ENCODE measurements around the gene WWC1.

Gene WWC1

DNA sequence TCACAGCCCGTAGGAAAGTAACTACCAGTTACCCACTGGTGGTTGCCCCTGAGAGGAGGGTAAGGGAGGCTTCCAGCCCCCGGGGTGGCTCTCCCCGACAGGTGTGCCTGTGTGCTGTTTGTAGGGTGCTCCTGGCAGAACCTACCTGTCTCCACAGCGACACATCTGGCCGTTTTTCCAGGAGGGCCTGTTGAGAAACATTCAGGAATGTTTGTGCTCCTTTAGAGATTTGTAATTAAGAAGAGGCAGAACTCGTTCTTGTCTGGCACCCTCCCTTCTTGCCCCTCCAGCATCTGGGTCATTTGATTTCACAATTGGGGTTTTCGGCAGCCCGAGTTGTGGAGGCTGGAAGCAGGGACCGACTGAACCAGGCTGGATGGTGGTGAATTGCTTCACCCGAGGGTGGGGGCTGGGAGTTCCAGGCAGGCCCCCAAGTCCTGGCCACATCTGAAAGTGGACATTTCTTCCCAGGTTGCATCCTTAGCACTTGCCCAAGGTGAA, 74.2 kb downstream of the WWC1 start:
- no peak for DNase-seq

DNA sequence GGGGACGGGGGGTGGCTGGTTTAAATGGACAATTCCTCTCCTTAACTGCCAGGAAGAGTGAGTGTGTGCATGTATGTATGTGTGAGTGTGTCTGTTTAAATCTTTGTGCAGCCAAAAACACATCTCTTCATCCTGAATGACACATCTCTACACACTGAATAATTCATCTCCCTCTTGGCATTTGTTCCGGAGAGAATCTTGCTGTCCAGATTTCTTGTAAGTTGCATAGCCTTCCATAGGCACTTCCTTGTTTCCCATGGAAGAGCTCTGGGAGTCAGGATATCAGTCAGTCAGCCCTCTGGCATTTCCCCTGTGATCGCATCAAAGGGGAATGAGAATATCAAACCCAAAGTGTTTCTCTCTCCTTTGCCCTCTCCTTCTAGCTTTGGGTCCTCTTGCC, 74.7 kb downstream of the WWC1 start:
- DNase-seq = peak; percentile 96

DNA sequence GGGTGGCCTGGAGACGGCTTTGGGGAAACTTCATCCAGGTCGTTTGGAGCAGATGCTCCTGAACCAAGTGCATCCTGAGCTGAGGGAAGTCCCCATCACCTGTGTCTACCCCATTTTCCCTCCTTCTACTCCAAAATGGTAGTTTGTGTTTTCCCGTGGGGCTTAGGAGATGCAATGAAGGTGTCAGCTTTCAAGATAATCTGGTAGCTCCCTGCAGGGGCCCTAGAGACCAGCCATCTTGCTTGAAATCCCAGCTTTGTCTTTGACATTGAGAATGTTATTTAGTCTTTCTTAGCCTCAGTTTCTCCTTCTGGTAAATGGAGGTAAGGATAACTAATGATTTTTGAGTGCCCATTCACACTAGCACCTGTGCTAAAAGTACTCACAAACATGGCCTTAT, 77.4 kb downstream of the WWC1 start:
- no peak for DNase-seq

DNA sequence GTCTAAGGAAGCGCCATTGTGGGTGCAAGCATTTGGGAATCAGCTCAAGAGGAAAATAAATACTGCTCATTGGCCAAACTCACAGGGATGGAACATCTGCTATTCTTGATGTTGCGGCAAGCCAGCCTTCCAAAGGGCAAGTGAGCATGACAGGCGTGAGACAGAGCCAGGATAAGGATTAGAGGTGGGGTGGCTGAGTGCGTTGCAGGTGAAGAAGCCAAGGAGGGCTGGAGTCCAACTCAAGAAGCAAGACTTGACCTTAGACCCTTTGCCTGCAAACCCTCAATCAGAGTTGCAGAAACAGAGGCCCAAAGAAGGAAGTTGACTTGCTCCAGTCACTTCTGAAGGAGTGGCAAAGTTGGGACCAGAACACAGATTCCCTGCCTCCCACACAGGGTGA, 79.4 kb downstream of the WWC1 start:
- DNase-seq = no peak

DNA sequence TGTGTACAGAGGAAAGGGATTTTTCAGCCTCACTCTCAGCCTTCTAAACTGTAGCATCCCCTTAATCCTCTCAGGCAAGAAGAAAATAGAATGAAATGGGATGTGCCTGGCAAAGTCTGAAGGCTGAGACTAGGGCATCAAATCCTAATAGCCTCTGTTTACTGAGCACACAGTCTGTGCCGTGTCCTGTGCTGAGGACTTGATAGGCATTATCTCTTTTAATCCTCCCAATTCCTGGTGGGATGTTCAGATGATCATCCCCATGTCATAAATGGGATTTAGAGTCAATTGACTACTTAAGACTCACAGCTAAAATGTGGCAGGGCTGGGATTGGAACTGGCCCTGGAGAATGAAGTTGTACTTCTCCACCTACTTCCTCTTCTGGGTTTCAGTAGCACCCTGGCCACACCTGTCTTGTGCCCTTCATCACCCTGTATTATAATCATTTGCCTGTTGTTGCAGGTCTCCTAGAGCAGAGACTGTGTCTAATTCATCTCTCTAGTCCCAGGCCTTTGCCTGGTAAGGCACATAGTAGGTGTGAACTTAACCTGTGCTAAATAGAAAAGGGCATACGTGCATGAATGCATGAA, 81.0 kb downstream of the WWC1 start:
- no peak for DNase-seq

DNA sequence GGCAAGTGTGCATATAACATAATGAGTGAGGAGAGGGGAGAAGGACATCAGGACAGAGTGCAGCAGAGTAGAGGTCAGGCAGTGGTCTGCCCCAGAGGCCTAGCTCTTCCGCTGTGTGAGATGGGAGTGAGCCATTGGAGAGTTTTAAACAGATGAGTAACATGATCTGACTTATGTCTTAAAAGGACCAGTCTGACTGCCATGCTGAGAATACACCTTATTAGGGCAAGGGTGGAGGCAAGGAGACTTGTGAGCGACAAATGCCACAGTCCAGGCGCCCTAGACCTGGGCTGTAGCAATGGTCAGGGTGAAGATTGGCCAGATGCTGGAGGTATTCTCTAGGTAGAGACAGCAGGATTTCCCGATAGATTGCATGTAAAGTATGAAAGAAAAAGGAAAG, 83.1 kb downstream of the WWC1 start:
- no peak for DNase-seq

DNA sequence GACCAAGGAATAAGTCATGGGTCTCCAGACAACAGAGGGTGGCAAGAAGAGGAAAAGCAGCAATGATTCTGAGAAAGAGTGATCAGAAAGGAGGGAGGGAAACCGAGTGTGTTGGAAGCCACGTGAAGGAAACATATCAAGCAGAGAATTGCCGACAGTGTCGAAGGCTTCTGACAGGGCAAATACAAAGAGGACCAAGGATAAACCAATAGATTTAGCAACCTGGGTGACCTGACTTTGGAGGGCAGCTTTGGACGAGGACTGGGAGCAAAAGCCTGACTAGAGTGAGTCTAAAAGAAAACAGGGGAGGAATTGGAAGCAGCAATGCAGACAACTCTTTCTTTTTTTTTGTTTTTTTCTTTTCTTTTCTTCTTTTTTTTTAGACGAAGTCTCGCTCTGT, 83.8 kb downstream of the WWC1 start:
- no peak for DNase-seq

DNA sequence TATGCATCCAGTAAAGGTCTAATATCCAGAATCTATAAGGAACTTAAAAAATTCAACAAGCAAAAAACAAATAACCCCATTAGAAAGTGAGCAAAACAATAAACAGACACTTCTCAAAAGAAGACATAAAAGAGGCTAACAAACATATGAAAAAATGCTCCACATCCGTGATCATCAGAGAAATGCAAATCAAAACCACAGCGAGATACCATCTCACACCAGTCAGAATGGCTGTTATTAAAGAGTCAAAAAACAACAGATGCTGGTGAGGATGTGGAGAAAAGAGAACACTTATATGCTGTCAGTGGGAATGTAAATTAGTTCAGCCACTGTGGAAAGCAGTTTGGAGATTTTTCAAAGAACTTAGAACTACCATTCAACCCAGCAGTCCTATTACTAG, 86.1 kb downstream of the WWC1 start:
- DNase-seq = no peak

DNA sequence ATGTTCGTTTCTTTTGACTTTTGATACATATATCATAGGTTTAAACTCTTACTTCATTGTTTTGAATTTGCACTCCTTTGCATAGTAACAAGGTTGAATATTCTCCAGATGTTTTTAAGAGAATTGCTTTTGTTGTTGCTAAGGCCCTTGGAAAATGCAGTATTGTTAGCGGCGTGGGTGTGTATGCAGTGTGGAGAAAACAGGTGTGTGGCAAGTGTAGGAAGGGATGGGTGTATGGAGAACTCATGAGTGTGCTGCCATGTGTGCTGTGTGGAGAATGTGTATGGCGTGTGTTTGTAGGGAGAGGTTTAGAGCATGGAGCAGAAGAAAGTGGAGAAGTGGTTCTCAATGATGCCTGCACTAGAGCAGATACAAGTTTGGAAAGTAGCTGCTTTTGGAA, 87.3 kb downstream of the WWC1 start:
- no peak for DNase-seq

DNA sequence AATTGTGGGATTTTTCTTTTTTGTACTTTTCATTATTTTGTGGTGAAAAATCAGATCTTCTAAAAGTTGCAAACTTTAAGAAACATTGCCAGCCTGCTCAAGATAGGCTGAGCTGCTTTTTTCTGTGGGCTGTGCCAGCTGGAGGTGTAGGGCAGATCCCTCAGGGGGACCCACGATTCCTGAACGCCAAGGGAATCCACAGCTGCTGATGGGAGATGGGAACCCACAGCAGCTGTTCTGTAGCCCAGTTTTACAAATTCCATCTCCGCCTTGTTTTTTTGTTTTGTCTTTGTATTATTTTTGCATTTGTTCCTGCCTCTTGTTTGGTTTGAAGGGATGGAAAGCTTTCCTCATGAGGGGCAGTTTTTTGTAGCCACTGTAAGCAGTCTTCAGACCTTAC, 91.0 kb downstream of the WWC1 start:
- DNase-seq = no peak

DNA sequence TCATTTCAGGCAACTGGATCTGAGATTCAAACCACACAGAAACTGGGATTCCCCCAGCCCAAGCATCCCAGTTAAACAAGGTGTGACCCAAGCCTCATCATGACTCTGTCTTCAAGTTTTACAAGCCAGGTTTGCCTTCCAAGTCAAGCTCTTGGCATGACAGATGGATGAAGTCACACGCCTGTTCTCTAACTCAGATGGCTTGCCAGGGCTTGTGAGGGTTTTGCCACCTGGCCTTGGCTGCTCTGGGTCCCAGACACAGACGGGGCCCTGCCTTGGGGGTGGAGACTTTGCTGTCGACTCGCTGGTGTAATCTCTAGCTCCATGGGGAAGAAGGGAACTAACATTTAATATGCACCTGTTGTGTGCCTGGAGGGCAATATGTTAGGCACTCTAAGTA, 99.0 kb downstream of the WWC1 start:
- no peak for DNase-seq

DNA sequence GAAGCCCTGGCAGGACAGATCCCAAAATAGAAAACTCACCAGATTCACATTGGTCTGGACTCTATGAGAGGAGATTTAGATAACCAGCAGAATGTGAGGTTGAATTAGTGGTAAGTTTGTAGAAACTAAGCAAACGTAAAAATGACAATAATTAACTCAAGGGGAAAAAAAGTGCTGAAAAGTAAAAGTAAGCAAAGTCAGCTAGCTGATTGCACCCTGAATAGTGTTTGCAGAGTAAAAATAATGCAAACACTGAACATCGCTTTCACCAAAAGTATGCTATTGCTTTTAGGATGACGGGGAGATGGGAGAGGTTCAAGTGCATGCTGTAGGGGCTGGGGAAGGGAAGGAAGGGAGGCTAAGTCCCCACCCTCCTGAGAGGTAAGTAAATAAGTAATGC, 102.3 kb downstream of the WWC1 start:
- no peak for DNase-seq

DNA sequence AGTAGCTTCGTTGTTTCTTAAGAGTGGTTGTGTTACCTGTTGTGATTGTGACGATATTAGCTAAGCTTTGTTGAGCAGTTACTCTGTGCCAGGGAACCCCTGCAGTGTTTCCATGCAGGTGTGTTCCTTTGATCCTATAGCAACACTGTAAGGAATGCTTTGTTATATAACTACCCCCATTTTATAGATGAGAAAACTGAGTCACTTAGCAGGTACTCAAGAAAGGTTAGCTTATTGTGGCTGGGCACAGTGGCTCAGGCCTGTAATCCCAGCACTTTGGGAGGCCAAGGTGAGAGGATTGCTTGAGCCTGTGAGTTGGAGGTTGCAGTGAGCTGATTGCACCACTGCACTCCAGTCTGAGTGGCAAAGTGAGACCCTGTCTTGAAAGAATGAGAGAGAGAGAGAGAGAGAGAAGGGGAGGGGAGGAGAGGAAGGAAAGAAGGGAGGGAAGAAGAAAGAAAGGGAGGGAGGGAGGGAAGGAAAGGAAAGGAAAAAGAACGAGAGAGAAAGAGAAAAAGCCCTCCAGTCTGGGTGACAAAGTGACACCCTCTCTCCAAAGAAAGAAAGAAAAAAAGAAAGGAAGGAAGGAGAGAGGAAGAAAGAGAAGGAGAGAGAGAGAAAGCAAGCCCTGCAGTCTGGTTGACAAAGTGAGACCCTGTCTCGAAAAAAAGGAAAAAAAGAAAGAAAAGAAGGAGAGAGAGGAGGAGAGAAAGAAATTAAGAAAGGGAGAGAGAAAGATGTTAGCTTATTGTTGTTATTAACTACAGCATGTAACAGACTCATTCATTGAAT, 109.2 kb downstream of the WWC1 start:
- no peak for DNase-seq

DNA sequence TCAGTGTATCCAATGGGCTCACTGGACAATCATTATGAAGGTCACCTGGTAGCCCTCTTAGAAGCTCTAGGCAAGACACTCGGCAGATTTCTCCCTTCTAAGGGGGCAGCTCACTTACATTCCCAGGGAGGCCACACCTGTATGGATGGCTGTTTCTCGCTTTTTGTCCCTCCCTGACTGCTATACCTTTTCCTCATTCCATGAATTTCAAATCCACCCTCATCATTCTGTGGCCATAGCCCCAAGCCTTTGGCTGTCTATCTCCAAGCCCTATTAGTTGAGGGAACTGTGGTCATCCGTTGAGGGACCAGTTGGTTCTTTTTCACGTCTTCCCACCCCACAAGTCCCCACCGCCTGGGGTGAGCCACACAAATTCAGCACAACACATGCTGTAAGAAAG, 109.8 kb downstream of the WWC1 start:
- DNase-seq = no peak

DNA sequence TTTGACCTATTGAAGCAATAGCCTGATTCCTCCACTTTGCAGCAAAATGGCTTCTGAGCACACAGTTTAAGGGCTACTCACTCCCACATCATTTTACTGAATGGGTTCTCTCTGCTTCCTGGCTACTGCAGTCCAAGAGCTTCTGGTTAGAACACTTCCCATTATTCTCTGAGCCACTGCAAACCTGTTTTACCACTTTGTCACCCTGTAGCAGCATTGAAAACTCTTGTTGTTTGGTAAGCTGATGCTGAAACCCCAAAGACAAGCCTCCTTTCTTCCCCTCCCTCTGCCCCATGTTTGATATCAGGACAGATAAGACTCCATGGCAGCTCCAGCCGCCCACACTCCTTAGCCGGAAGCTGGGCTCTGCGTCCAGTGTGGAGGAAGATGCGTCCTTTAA, 110.4 kb downstream of the WWC1 start:
- no peak for DNase-seq

DNA sequence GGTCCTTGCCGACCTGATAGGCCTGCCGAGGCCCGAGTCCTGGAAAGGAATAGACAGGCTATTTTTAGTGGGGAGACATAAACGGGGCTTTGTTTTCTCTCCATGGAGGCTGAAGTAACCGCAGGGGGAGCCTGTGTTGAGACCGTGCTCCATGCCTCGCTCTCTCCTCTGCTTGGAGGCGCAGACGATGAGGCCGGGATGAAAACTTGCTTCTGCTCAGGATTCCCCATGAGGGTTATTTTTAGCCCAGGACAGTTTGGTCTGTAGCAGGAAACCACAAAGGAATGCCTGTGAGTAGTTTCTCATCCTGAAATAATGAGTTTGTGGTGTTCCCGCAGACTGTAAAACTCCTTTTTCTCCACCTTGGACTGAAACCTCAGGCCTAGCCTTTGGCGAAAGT, 112.9 kb downstream of the WWC1 start:
- DNase-seq = peak; percentile 93

DNA sequence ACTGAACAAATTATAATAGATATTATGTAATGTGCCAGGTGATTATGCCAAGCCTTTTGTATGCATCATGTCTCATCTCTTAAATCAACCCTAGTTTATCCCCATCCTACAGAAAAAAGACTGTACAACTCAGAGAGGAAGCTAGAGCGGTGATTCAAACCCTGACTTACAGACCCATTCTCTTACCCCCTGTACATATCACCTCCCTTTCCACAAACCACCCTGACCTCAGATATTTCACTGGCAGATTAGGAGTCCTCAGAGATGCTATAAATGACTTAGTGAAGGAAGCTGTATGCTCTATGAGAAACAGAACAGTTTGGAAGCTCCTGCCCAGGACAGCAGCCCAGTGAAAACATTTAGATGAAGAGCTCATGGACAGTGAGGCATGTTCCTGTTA, 115.8 kb downstream of the WWC1 start:
- peak; percentile 38 for DNase-seq

DNA sequence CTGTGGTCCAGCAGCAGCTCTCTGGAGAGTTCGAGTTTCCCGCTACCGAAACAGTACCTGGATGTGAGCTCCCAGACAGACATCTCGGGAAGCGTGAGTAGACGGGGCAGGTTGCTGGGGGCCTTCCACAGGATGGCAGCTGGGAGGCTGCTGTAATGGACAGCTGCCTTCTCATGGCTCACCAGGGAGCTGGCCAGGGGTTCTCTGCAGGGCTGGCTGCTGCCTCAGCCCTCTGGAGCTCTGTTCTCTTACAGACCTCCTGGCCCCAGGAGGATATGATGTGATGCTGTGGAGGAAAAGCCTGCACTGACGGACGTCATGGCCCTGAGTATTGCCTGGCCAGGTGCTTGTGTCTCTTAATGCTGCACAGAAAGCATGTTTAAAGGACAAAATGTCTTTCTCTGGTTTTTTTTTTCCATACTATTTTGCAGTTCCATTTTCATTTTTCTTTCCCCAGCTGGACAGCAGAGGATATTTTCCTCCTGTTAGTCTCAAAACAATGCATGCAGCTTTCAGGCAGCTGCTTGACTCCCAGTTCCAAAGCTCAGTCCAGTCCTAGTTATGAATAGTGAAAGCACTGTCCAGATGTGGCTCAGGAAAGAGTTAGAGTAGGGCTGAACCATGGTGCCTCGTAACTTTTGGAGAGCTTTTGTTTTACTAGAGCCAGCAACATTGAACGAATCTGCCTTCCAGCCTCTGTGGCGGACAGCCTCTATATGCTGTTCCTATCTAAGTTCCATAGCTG, 117.3 kb downstream of the WWC1 start:
- DNase-seq = no peak

DNA sequence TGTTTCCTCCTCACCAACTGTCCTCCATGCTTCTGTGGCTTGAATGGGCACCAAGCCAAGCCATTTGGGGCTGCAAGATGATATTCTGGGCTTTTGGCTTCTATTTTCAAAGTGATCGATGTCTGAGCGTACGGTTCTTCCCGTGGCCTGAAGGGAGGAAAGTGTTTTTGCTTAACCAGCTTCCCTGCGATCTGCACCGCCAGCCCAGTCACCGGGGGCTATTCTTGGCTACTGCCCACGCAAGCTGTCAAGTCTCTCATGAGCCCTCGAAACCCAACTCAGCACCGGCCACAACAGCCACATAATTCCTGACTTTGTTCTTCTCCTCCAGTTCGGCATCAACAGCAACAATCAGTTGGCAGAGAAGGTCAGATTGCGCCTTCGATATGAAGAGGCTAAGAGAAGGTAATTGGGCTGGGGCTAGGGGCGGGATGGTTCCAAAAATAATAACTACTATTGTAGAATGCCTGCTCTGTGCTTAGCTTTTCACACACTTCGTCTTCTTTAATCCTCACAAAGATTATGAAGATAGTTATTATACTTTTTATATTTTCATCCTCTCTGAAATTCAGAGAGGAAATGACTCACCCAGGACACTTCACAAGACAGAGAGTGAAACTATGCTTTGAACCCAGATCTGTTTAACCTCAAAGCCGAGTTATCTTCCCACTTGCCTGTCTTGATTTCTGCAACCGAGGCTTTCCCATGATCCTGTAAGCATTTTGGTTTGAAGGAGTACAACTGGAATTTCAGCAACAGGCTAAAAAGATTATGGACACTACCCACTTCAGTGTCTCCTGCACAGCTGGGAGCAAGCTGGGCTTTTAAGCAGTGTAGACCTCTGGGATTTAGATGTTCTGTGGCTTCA, 118.4 kb downstream of the WWC1 start:
- peak; percentile 75 for DNase-seq

DNA sequence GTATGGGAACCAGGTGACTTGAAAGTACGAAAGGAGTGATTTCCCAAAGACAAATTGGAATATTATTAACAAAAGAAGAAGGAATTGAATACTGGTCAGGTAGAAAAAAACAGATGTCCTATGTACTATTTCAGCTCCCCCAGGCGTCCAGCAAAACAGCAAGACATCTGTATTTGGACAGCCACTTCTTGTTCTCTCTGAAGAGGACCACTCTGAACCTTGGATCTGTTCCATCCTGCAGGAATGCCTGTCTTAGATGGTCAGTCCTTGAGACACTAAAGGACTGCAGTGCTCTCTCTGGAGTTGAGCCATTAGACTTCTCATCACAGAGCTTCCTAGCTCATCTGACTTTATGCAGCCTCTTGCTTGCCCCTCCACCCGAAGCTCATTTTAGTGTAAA, 120.4 kb downstream of the WWC1 start:
- no peak for DNase-seq

DNA sequence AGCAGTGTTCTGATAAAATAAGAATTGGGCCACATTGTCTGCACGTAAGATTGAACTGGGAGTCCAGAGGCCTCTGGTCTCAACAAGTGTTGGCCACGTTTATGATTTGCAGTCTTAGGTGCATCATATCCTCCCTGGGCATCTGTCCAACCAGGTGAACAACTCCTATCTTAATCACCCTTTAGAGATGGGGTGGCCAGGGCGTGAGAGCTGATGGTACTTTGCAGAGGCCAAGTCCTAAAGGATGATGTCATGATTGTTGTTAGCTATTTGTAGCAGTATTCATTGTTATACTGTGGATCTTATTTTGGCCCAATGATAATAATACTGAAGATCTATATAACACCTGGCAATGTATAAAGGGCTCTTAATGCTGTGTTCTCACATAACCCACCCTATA, 121.6 kb downstream of the WWC1 start:
- no peak for DNase-seq

DNA sequence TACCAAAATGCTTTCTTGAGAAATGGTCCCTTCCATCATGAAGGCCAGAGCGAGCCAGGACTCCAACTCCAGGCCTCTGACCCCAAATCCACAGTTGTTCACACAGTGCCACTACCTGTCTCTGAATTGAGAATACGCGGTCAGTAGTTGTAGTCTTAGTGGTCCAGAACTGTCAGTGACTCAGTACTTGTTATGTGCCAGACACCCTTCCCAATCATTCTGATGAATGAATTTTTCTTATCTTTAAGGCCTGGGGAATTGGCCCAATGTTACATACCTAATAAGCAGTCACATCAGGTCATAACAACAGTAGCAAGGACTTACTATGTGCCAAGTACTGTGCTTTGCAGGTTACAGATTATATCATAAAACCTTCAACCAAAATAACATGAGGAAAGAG, 122.2 kb downstream of the WWC1 start:
- no peak for DNase-seq

DNA sequence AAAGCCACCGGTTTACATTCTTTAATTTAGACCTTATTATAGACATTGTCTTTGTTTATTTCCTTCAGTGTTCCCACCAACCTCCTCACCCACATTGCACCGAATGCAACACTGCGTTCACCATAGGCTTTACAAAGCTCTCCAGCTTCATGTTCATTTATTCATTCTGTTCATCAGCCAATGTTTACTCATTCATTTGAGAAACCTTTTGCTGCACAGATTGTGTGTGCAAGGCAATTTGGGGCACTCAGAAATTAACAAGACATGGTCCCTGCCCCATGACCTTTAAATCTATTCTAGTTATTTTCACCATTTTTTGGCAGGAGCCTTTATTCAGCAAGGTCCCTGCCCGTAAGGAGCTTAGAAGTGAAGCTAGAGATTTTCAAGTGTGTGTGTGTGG, 124.0 kb downstream of the WWC1 start:
- no peak for DNase-seq

Measured in fibroblast of skin of scalp (primary cell).